ENCODE measurements around the gene KIAA1549. TPM values are rescaled to one million over a fixed set of nuclear protein-coding genes. Genes with fewer than 3 reads are reported as not detected.

The KIAA1549 gene
- total and polyA plus RNA-seq, 2 donors (not counting 1 experiment from before 2014, with no cell fraction given), result under 0.01 to 0.52 TPM

- no peak overlapping the region for H3K4me2 ChIP-seq (replicated peaks; ENCODE audit: low read depth, low read length, poor library complexity, severe bottlenecking)
- ChIA-PET CTCF (no interaction called here), POLR2A (no interaction called here)
- H3K27me3 ChIP-seq (replicated peaks in 1 of 4; ENCODE audit: control extremely low read depth in 1 of 4, control insufficient read depth in 3 of 4, insufficient read depth in 4 of 4, low read length in 3 of 4), result no peaks in the 10 kb centered on the region
- no peak for TF ChIP-seq EZH2 (IDR thresholded peaks at IDR 0.05; ENCODE audit: borderline replicate concordance, insufficient read depth, low read depth, low read length, poor library complexity, severe bottlenecking)
- no peak for TF ChIP-seq CTCF (IDR thresholded peaks at IDR 0.05)
- H3K4me1 ChIP-seq (ENCODE audit: control insufficient read depth in 2 of 2, insufficient read depth in 2 of 2, low read length in 2 of 2), result no peaks in the 10 kb centered on the region
- H4K20me1 ChIP-seq (ENCODE audit: control insufficient read depth, insufficient read depth, low read length, poor library complexity, severe bottlenecking), result no peaks in the 10 kb centered on the region
- Mint-ChIP-seq H3K27ac (no peak overlapping the region), H3K4me3 (no peak overlapping the region), H3K27me3 (peaks cover 30% of the 10 kb centered on the region), H3K9me3 (ENCODE audit: insufficient read depth) (no peaks in the 10 kb centered on the region), H3K4me1 (no peaks in the 10 kb centered on the region)
- no peak overlapping the region for H3K4me3 ChIP-seq (ENCODE audit: control extremely low read depth in 1 of 5, extremely low read depth in 1 of 5, insufficient read depth in 1 of 5, low read depth in 2 of 5, low read length in 4 of 5)
- no peaks in the 10 kb centered on the region for H3K79me2 ChIP-seq (ENCODE audit: control insufficient read depth, insufficient read depth, low read length)
- no peak overlapping the region for H2AFZ ChIP-seq (ENCODE audit: insufficient read depth, low read depth, low read length, poor library complexity, severe bottlenecking)
- no peak overlapping the region for H3K27ac ChIP-seq (ENCODE audit: low read length in 2 of 2)
- no peaks in the 10 kb centered on the region for H3K9me3 ChIP-seq (ENCODE audit: control extremely low read depth in 1 of 3, control insufficient read depth in 2 of 3, insufficient read depth in 1 of 3, low read length in 2 of 3)
- no peak overlapping the region for H3K9ac ChIP-seq (ENCODE audit: low read length)
- DNase-seq (no peak), ATAC-seq (ENCODE audit: low read depth) (no peak)
- WGBS (ENCODE audit: insufficient coverage), result no CpG with 5 or more reads among the region's 3 CpGs
- H3K36me3 ChIP-seq (replicated peaks in 1 of 2; ENCODE audit: control extremely low read depth in 1 of 2, control insufficient read depth in 1 of 2, extremely low read depth in 1 of 2, insufficient read depth in 2 of 2, low read length in 1 of 2), result no peaks in the 10 kb centered on the region
- intact Hi-C loops (cut with micrococcal nuclease), result no loop called here
Observed at GRCh38 chr7:138898255-138898654, 82.9 kb downstream of the KIAA1549 start.

- POLR2A ChIA-PET, result no interaction called here
Observed at GRCh38 chr7:138895679-138896078, 85.5 kb downstream of the KIAA1549 start.

More at GRCh38 chr7:138895679-138896078, 85.5 kb downstream of the KIAA1549 start:
- H3K4me1 ChIP-seq (ENCODE audit: control insufficient read depth in 2 of 2, insufficient read depth in 2 of 2, low read length in 2 of 2), result no peaks in the 10 kb centered on the region
- peaks cover 23% of the 10 kb centered on the region for H3K27me3 Mint-ChIP-seq
- no peaks in the 10 kb centered on the region for H3K4me1 Mint-ChIP-seq
- WGBS (ENCODE audit: insufficient coverage), result 90% methylated on average over 4 of the region's 7 CpGs
- no peak overlapping the region for H3K27ac ChIP-seq (ENCODE audit: low read length in 2 of 2)
- H3K4me3 ChIP-seq (ENCODE audit: control extremely low read depth in 1 of 5, extremely low read depth in 1 of 5, insufficient read depth in 1 of 5, low read depth in 2 of 5, low read length in 4 of 5), result no peak overlapping the region
- H3K9me3 Mint-ChIP-seq (ENCODE audit: insufficient read depth), result no peaks in the 10 kb centered on the region
- H3K4me3 Mint-ChIP-seq, result no peak overlapping the region
- H3K4me2 ChIP-seq (replicated peaks; ENCODE audit: low read depth, low read length, poor library complexity, severe bottlenecking), result no peak overlapping the region
- intact Hi-C loops (cut with micrococcal nuclease), result no loop called here
- H3K27ac Mint-ChIP-seq, result no peak overlapping the region
- no peaks in the 10 kb centered on the region for H3K27me3 ChIP-seq (replicated peaks in 1 of 4; ENCODE audit: control extremely low read depth in 1 of 4, control insufficient read depth in 3 of 4, insufficient read depth in 4 of 4, low read length in 3 of 4)
- H3K36me3 ChIP-seq (replicated peaks in 1 of 2; ENCODE audit: control extremely low read depth in 1 of 2, control insufficient read depth in 1 of 2, extremely low read depth in 1 of 2, insufficient read depth in 2 of 2, low read length in 1 of 2), result no peaks in the 10 kb centered on the region
- H4K20me1 ChIP-seq (ENCODE audit: control insufficient read depth, insufficient read depth, low read length, poor library complexity, severe bottlenecking), result no peaks in the 10 kb centered on the region
- H3K79me2 ChIP-seq (ENCODE audit: control insufficient read depth, insufficient read depth, low read length), result no peaks in the 10 kb centered on the region
- no peaks in the 10 kb centered on the region for H3K9me3 ChIP-seq (ENCODE audit: control extremely low read depth in 1 of 3, control insufficient read depth in 2 of 3, insufficient read depth in 1 of 3, low read length in 2 of 3)
- TF ChIP-seq EZH2 (IDR thresholded peaks at IDR 0.05; ENCODE audit: borderline replicate concordance, insufficient read depth, low read depth, low read length, poor library complexity, severe bottlenecking), result no peak
- no peak for TF ChIP-seq CTCF (IDR thresholded peaks at IDR 0.05)
- no peak overlapping the region for H3K9ac ChIP-seq (ENCODE audit: low read length)
- DNase-seq (no peak), ATAC-seq (ENCODE audit: low read depth) (no peak)
- no peak overlapping the region for H2AFZ ChIP-seq (ENCODE audit: insufficient read depth, low read depth, low read length, poor library complexity, severe bottlenecking)
- CTCF ChIA-PET, result interaction anchor here (1.1 to 1.9 kb wide), 2 partner anchors 10 to 16 kb away, joined by 3 to 8 read pairs; no protein-coding TSS in a partner anchor

All from B cell (primary cell).